HCT116 (cell line): ENCODE measurements around the gene ZNF699. TPM values are rescaled to one million over a fixed set of nuclear protein-coding genes. Genes with fewer than 3 reads are reported as not detected.

Source experiments
- ATAC-seq: fragments of 200-7000 bp; cut with Tn5 transposase; 2 replicates; pipeline ENCODE4 v1.9.1; 2020; ENCODE audit warnings: mild to moderate bottlenecking, moderate library complexity
- BruUV-seq: library from RNA; stranded (reverse); fragments of 400-500 nt; replicated peaks from 2 replicates; lab custom pipeline; 2021; lab: Mats Ljungman, UMichigan
- CTCF ChIA-PET: fragments of 300-600 bp; sonication (Branson Sonifier 250); formaldehyde crosslinking; loops from one replicate; lab custom pipeline; 2021; ENCODE audit warnings: antibody characterized with exemption; lab: Charles Lee
- POLR2A ChIA-PET: fragments of 300-600, 350-600 bp; sonication (Branson Sonifier 250); formaldehyde crosslinking; loops from one replicate; lab custom pipeline; 2021; ENCODE audit warnings: antibody characterized with exemption; lab: Charles Lee
- RAD21 ChIA-PET, 2 experiments: fragments of 300-600 bp; sonication (Branson Sonifier 250); formaldehyde crosslinking; loops; one replicate each; lab custom pipeline; 2023; ENCODE audit warnings: low total read pairs in 2 of 2; ENCODE audit not compliant: uncharacterized antibody in 2 of 2, unreplicated experiment in 2 of 2, low non-redundant PET in 1 of 2; lab: Charles Lee
- DNase-seq: peaks from one replicate; pipeline ENCODE4 v3.0.0-alpha.2; 2010; ENCODE audit warnings: low read depth, low spot score
- H2AFZ ChIP-seq: fragments of 200-600 bp; shearing (Covaris generic), sonication (generic); 2 replicates; pipeline ENCODE4 v1.6.1; 2017; ENCODE audit warnings: low read depth, mixed run types, mixed read lengths, antibody characterized with exemption, low read length; ENCODE audit not compliant: poor library complexity, severe bottlenecking
- H3K27ac ChIP-seq: 2 replicates; pipeline ENCODE4 v1.5.1; 2012; ENCODE audit warnings: low read depth, low read length
- H3K27me3 ChIP-seq: fragments of 200-600 bp; sonication (generic); 2 replicates; pipeline ENCODE4 v1.6.1; 2016; ENCODE audit warnings: mixed run types, low read length, mixed read lengths; ENCODE audit not compliant: insufficient read depth
- H3K36me3 ChIP-seq, 2 experiments: fragments of 200-500 bp in 1 of 2; fragments of 200-600 bp in 1 of 2; sonication (Bioruptor generic) in 1 of 2; sonication (generic) in 1 of 2; 2 replicates each; pipeline versions ENCODE4 v1.5.1 to v1.6.1; 2014 to 2016; ENCODE audit warnings: low read length in 2 of 2, inconsistent platforms in 1 of 2, mixed read lengths in 1 of 2, mixed run types in 1 of 2; ENCODE audit not compliant: insufficient read depth in 2 of 2, control insufficient read depth in 1 of 2
- H3K4me1 ChIP-seq, 2 experiments: fragments of 200-600 bp in 1 of 2; sonication (generic) in 1 of 2; 2 replicates each; pipeline versions ENCODE4 v1.5.1 to v1.6.1; 2012 to 2017; ENCODE audit warnings: low read length in 2 of 2, inconsistent platforms in 1 of 2, mild to moderate bottlenecking in 1 of 2, mixed read lengths in 1 of 2, mixed run types in 1 of 2, moderate library complexity in 1 of 2; ENCODE audit not compliant: insufficient read depth in 2 of 2, control insufficient read depth in 1 of 2
- H3K4me2 ChIP-seq: fragments of 200-600 bp; sonication (generic); 2 replicates; pipeline ENCODE4 v1.6.1; 2017; ENCODE audit warnings: mixed run types, low read length, mixed read lengths
- H3K4me3 ChIP-seq, 2 experiments: fragments of 200-600 bp in 1 of 2; sonication (generic) in 1 of 2; replicated peaks in 1 of 2; 2 replicates each; pipeline ENCODE4 v1.5.1; 2011 to 2016; ENCODE audit warnings: low read length in 2 of 2, control low read depth in 1 of 2, low read depth in 1 of 2, mild to moderate bottlenecking in 1 of 2, mixed read lengths in 1 of 2, mixed run types in 1 of 2
- H3K79me2 ChIP-seq: fragments of 200-600 bp; sonication (generic); 2 replicates; pipeline ENCODE4 v1.6.1; 2017; ENCODE audit warnings: mild to moderate bottlenecking, mixed run types, low read length, moderate library complexity, mixed read lengths; ENCODE audit not compliant: insufficient read depth
- H3K9ac ChIP-seq: fragments of 200-600 bp; sonication (generic); 2 replicates; pipeline ENCODE4 v1.6.1; 2016; ENCODE audit warnings: low read length, mixed read lengths
- H3K9me2 ChIP-seq: fragments of 200-600 bp; sonication (generic), shearing (Covaris generic); 2 replicates; pipeline ENCODE4 v1.6.1; 2017; ENCODE audit warnings: mixed run types, mild to moderate bottlenecking, moderate library complexity; ENCODE audit not compliant: insufficient read depth
- H3K9me3 ChIP-seq, 2 experiments: fragments of 200-500 bp in 1 of 2; fragments of 200-600 bp in 1 of 2; sonication (Bioruptor generic) in 1 of 2; sonication (generic) in 1 of 2; 2 replicates each; pipeline ENCODE4 v1.6.1; 2014 to 2017; ENCODE audit warnings: low read length in 2 of 2, mixed read lengths in 2 of 2, inconsistent platforms in 1 of 2, low read depth in 1 of 2, mild to moderate bottlenecking in 1 of 2, mixed run types in 1 of 2, moderate library complexity in 1 of 2; ENCODE audit not compliant: control insufficient read depth in 1 of 2, insufficient read depth in 1 of 2
- H4K20me1 ChIP-seq: fragments of 200-600 bp; sonication (generic), shearing (Covaris generic); 2 replicates; pipeline ENCODE4 v1.6.1; 2017; ENCODE audit warnings: mixed run types, mild to moderate bottlenecking, moderate library complexity; ENCODE audit not compliant: insufficient read depth
- CTCF ChIP-seq, 3 experiments: fragments of 200-600 bp in 1 of 3; sonication (generic) in 1 of 3; IDR thresholded peaks in 2 of 3; conservative IDR thresholded peaks in 1 of 3; 2 replicates each; pipeline ENCODE4 v1.5.1; 2012 to 2017; ENCODE audit warnings: low read depth in 2 of 3, low read length in 2 of 3, antibody characterized with exemption in 1 of 3, borderline replicate concordance in 1 of 3, control low read depth in 1 of 3, mild to moderate bottlenecking in 1 of 3, mixed read lengths in 1 of 3, mixed run types in 1 of 3, moderate library complexity in 1 of 3; ENCODE audit not compliant: insufficient read depth in 1 of 3
- EGR1 ChIP-seq: IDR thresholded peaks from 2 replicates; pipeline ENCODE4 v1.6.1; 2012; ENCODE audit warnings: low read depth
- JUND ChIP-seq: IDR thresholded peaks from 2 replicates; pipeline ENCODE4 v1.6.1; 2012
- POLR2AphosphoS5 ChIP-seq: IDR thresholded peaks from 2 replicates; pipeline ENCODE4 v1.6.1; 2011; ENCODE audit warnings: mild to moderate bottlenecking, low read depth, low read length, moderate library complexity
- RAD21 ChIP-seq: IDR thresholded peaks from 2 replicates; pipeline ENCODE4 v1.6.1; 2012; ENCODE audit warnings: low read depth, mild to moderate bottlenecking
- SP1 ChIP-seq: IDR thresholded peaks from 2 replicates; pipeline ENCODE4 v1.6.1; 2012; ENCODE audit warnings: low read depth
- SRF ChIP-seq: IDR thresholded peaks from 2 replicates; pipeline ENCODE4 v1.6.1; 2012; ENCODE audit warnings: low read depth
- TCF7L2 ChIP-seq: IDR thresholded peaks from 2 replicates; pipeline ENCODE4 v1.7.0; 2011; ENCODE audit warnings: borderline replicate concordance, inconsistent platforms; ENCODE audit not compliant: insufficient read depth, insufficient read length; ENCODE audit errors: extremely low read depth
- YY1 ChIP-seq: IDR thresholded peaks from 2 replicates; pipeline ENCODE4 v1.6.1; 2011; ENCODE audit warnings: low read length, low read depth, moderate library complexity, mild to moderate bottlenecking; ENCODE audit not compliant: insufficient replicate concordance; ENCODE audit errors: extremely low read depth
- ZNF274 ChIP-seq: fragments of 200-500 bp; sonication (Bioruptor generic); IDR thresholded peaks from 2 replicates; pipeline ENCODE4 v1.6.1; 2014; ENCODE audit warnings: mild to moderate bottlenecking, low read depth, low read length, inconsistent platforms
- intact Hi-C: fragments of 100-400 bp; cut with micrococcal nuclease; formaldehyde crosslinking; loops from 2 replicates; pipeline ENCODE4 v1.10.0; 2022
- total RNA-seq: library from RNA; stranded (reverse); gene quantifications from one replicate; pipeline ENCODE4 v1.2.1, GENCODE V29; 2021; ENCODE audit not compliant: unreplicated experiment

ZNF699 gene
- total RNA-seq, 1 experiment from 2014 or later, result 7.8 TPM

GRCh38 chr19:9296336-9296735 lies 13.3 kb downstream of the ZNF699 start:
- ChIA-PET POLR2A (no interaction called here), RAD21 (no interaction called here), CTCF (no interaction called here)
- H3K4me1 ChIP-seq, result no peaks in the 10 kb centered on the region
- no peak overlapping the region for H3K4me2 ChIP-seq
- H3K36me3 ChIP-seq, result peaks cover 26 to 39% of the 10 kb centered on the region in 2 experiments
- no peak overlapping the region for H3K4me3 ChIP-seq
- no peaks in the 10 kb centered on the region for H3K27me3 ChIP-seq
- H2AFZ ChIP-seq, result no peak overlapping the region
- DNase-seq (no peak), ATAC-seq (no peak)
- intact Hi-C loops, result no loop called here
- no peak overlapping the region for H3K9ac ChIP-seq
- TF ChIP-seq CTCF (IDR thresholded peaks at IDR 0.05 in 2 of 3, conservative IDR thresholded peaks at IDR 0.05 in 1 of 3; ENCODE audit: borderline replicate concordance in 1 of 3, insufficient read depth in 1 of 3, low read depth in 2 of 3, low read length in 2 of 3) (no peak), ZNF274 (no peak), JUND (no peak), EGR1 (no peak), TCF7L2 (no peak), SP1 (no peak), RAD21 (no peak), SRF (no peak)
- H3K9me3 ChIP-seq, result peaks cover 32 to 50% of the 10 kb centered on the region in 2 experiments; a peak in 3 of 4 replicates
- BruUV-seq, result no TSS peak
- H3K9me2 ChIP-seq, result no peaks in the 10 kb centered on the region
- H3K79me2 ChIP-seq, result no peaks in the 10 kb centered on the region
- H4K20me1 ChIP-seq, result no peaks in the 10 kb centered on the region
- no peak overlapping the region for H3K27ac ChIP-seq

DNA sequence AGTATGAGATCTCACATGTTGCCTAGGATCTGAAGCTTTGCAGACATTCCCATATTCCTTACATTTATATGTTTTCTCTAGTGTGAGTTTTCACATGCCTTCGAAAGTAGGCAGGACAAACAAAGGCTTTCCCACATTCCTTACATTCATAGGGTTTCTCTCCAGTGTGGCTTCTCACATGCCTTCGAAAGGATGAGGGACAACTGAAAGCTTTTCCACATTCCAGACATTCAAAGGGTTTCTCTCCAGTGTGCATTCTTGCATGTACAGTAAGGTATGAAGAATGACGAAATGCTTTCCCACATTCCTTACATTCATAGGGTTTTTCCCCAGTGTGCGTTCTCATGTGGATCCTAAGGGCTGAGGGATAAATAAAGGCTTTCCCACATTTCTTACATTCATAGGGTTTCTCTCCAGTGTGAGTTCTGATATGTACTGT lies 14.2 kb downstream of the ZNF699 start:
- Histone ChIP-seq H3K9ac (no peak overlapping the region), H3K4me2 (no peak overlapping the region), H2AFZ (no peak overlapping the region), H3K9me2 (no peaks in the 10 kb centered on the region), H3K9me3 (peaks cover 36 to 52% of the 10 kb centered on the region in 2 experiments), H3K36me3 (peaks cover 18 to 30% of the 10 kb centered on the region in 2 experiments), H3K27ac (no peak overlapping the region), H3K4me1 (no peaks in the 10 kb centered on the region), H4K20me1 (no peaks in the 10 kb centered on the region), H3K4me3 (no peak overlapping the region), H3K79me2 (no peaks in the 10 kb centered on the region), H3K27me3 (no peaks in the 10 kb centered on the region)
- TF ChIP-seq RAD21 (no peak), TCF7L2 (no peak), SRF (no peak), ZNF274 (peak; percentile 90), CTCF (IDR thresholded peaks at IDR 0.05 in 2 of 3, conservative IDR thresholded peaks at IDR 0.05 in 1 of 3; ENCODE audit: borderline replicate concordance in 1 of 3, insufficient read depth in 1 of 3, low read depth in 2 of 3, low read length in 2 of 3) (no peak), YY1 (no peak), POLR2AphosphoS5 (no peak), SP1 (no peak)
- no peak for ATAC-seq
- intact Hi-C loops, result no loop called here
- ChIA-PET CTCF (no interaction called here), RAD21 (no interaction called here), POLR2A (no interaction called here)
- BruUV-seq, result no TSS peak
- DNase-seq, result no peak
